Kasumi-1 (cell line): ENCODE results near the gene NUDT1.
"Not testable (repeated sequence)": the region's sequence is repeated elsewhere in the genome, so short reads cannot be mapped to it uniquely, and the experiment has no call there.

Source experiments
- DNase-seq, 2 experiments: peaks; one replicate each; lab custom pipeline; 2025; lab: John Stamatoyannopoulos, UW

NUDT1 gene

DNA sequence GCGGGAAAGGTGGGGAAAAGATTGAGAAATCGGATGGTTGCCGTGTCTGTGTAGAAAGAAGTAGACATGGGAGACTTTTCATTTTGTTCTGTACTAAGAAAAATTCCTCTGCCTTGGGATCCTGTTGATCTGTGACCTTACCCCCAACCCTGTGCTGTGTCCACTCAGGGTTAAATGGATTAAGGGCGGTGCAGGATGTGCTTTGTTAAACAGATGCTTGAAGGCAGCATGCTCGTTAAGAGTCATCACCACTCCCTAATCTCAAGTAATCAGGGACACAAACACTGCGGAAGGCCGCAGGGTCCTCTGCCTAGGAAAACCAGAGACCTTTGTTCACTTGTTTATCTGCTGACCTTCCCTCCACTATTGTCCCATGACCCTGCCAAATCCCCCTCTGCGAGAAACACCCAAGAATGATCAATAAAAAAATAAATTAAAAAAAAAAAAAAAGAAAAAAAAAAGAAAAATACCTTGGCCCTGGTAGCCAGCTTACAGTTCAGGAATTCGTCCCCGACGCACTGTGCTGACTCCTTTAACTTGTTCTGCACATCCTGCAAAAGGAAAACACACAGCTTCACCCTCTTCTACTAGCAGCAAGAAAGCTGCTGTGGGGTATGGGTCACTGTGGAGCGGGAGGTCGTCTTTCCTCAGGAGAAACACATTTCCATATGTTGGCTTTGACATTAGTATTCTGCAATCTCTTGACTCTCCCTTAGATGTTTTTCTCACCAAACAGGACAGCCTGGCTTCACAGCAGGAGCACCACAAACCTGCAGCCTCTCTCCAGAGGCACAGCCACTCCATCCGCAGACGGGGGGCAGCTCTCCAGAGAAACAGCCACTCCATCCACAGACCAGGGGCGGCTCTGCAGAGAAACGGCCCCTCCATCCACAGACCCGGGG is 27.3 kb downstream of the NUDT1 start:
- not testable (repeated sequence) for DNase-seq

DNA sequence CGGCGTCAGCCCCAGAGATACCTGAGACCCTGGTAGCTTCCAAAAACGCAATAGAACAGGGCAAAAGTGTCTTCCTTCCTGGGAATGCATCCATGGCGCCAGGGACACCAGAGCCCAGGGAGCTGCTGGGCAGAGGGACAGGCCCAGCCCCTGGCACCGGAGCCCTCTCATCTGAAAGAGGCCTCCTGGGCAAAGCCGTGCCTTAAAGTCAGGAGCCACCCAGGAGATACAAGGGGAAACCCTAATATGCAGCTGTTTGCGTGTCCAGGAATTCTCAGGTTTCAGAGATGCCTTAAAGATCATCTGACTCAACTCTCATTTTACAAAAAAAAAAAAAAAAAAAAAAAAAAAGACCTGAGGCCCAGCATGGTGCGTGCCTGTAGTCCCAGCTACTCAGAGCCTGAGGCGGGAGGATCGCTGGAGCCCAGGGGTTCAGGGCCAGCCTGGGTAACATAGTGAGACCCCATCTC is 28.0 kb downstream of the NUDT1 start:
- no peak for DNase-seq

DNA sequence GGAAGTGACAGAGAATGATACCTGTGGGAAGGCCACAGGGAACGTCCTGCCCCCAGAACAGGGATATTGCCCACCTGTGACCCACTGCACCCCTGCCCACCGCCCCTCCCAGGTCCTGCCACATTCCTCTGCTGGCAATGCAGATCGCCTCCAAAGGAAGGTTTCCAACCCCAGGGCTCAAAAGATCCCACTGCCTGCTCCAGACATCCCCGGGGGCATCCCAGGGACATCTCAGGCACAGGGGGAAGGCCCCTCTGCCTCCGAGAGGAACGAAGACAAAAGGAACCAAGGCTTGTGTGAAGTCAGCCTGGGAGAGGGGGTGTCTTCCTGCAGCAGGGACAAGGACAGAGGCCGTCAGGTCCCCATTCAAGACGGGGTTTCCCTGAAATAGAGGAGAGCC is 28.5 kb downstream of the NUDT1 start:
- no peak for DNase-seq

DNA sequence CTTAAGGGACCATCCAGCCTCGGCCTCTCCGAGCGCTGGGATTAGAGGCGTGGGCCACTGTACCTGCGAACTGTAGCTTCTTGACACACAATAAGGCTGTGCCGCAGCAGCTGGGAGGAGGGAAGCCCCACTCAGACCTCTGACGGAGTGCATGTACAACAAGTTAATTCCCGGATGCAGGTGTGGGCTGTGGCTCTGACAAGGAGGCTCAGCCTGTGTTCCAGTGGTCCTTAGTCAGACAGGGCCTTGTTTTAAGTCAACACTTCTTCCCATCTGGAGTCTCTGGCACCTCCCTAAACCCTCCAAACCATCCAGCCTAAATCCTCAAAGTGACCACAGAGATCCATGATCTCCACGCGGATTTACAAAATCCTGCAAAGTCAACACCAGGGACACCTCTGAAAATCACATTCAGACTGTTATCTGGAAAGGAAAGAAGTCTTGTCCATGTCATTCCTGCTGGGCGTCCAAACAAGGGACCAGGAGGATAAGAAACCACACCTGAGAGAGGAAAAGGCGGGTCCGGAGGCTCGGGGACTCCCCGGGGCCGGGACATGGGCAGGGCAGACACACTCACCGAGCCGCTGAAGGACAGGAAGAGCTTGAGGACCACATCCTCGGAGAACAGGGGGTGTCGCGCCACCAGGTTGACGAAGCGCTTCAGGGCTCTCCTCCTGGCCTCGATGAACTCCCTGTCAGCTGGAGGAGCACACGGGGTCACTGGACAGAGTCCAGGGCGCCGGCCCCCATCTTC is 29.4 kb downstream of the NUDT1 start:
- DNase-seq, result no peak

DNA sequence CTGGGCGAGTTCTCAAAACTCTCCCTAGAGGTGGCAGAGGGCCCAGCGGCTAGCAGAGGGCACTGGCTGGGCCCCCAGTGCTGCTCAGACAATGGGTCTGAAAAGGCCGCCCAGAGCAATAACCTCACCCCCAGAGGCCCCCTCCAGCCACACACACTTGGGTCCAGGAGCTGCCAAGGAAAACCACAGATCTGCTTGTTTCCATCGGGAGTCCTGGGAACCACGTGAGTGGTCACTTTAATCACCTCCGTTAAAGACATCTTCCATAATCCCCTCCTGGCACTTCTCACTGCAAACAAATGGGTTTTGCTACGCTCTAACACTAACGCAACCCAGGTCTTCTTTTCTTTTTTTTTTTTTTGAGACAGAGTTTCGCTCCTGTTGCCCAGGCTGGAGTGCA is 30.0 kb downstream of the NUDT1 start:
- DNase-seq, result no peak

DNA sequence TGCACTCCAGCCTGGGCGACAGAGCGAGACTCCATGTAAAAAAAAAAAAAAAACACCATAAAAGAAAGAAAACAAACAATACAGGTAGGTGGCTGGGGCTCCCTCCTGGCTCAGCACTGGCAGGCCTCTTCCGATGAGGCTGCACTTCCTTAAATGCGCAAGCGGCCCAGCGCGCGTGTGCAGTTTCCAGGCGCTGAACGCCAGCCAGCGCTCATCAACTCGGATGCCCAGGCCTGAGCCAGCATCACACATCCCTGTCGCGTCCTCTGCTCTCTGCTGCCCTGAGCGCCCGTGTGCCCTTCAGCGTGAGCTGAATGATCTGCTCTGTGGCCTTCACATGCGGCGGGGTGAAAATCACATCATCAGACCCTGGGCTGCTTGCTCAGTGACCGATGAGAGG is 31.8 kb downstream of the NUDT1 start:
- DNase-seq, result no peak

DNA sequence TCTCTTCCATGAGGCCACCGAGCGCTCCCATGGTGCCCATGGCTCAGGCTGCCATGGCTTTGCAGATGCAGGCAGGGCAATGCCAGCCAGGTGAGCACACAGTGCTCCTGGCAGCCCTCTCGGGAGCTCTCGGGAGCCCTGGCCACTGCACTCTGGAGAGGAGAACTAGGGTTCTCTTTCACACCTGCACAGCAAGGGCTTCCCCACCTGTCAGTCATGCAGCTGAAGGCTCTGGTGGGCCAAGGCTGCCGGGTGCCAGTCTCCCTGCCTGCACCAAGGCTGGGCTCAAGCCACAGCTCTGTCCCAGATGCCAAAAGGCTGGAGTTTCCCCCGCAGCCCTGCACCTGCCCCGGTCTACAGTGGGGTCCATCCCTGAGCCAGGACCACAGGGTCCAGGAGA is 32.6 kb downstream of the NUDT1 start:
- DNase-seq, result no peak

DNA sequence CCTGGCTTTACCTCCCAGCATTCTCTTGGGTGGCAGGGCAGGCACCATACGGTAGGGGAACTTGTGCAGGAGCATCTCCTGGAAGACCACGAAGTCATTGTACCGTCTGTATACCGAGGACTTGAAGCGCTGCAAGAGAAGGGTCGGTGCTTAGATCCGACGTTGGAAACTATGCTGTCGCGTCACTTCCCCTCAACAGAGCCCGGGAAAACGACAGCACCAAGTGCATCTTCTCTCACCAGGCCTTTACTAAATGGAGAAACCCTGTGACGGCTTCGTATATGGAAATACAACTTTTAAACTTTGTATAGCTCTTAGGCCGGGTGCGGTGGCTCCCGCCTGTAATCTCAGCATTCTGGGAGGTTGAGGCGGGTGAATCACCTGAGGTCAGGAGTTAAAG is 33.1 kb downstream of the NUDT1 start:
- DNase-seq, result no peak

DNA sequence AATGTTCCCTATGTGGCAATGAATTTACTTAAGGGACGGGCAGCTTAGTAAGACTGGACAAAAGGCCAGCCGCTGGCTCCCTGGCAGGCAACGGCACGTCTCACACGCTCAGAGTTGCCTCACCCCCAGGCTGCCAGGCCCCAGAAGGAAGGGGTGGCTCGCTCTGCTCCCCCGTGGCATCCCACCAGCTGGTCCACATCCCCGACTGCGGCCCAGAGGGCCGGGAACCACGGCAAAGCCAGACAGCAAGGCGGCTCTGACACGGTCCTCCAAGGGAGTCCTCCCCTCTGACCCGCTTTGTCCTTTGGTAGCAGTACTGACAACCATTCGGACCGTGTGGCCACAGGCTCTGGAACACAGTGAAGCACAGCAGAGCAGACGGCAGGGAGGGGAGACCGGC is 34.1 kb downstream of the NUDT1 start:
- no peak for DNase-seq

DNA sequence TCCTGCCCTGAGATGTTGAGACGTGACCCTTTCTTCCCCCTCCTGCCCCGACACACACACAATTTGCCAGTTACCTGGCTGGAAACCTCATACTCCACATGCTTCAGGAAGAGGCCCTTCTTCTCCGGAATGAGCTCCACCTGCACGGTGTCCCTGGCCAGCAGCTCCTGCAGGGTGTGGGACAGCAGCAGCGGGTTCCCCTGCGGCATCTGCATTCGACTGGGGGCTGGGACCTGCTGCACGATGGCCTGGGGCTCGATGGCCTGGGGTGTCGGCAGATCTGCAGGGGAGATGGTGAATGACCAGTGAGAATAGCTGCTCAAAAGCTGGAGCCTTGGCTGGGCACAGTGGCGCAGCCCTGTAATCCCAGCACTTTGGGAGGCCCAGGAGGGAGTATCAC is 36.0 kb downstream of the NUDT1 start:
- no peak for DNase-seq

DNA sequence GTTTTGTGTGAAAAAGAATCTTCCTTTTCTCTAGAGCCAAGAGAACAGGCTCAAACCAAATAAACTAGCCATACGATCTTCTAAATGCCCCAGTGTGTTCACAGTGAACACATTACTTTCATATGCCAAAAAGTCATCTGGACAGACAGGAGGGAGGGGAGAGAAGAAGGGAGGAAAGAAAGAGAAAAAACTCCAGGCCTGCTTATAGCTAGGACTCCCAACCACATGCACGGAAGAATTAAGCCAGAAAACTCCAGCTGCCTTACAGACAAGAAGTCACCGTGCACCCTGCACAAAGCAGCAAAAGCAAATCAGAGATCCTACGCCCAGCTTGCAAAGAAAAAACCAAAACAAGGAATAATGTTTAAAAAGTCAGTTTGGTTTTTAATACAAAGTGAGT is 37.9 kb downstream of the NUDT1 start:
- DNase-seq, result no peak

DNA sequence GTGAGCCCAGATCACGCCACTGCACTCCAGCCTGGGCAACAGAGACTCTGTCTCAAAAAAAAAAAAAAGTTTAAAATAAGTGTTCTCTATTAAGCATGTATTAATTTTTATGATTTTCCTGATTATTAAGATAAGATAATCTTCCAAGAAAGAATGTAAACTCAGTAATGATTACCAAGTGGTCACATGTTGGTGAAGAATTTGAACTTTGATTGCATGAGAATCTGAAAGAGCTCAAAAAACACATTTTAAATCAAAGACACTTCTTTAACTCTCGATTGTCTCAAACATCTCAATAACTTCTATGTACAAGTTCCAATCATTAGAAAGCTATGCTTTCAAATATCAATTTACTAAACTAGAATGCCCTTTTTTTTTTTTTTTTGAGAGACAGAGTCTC is 38.4 kb downstream of the NUDT1 start:
- no peak for DNase-seq

DNA sequence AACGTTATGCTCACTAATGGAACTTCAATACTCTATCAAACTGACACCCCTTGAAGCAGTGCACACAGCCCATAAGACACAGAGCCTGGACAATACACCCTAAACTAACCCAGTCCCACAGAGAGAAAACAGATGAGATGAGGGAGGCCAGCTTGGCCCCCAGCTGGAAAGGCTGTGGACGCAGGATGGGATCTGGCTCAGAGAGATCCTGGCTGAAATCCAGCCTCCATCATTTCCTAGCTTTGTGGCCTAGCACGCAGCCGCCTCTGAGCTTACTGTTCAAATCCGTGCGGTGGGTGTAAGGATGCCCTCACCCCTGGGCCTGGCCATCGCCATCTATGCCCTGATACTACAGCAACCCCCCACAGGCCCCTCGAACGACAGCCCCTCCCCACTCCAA is 39.5 kb downstream of the NUDT1 start:
- DNase-seq, result no peak

DNA sequence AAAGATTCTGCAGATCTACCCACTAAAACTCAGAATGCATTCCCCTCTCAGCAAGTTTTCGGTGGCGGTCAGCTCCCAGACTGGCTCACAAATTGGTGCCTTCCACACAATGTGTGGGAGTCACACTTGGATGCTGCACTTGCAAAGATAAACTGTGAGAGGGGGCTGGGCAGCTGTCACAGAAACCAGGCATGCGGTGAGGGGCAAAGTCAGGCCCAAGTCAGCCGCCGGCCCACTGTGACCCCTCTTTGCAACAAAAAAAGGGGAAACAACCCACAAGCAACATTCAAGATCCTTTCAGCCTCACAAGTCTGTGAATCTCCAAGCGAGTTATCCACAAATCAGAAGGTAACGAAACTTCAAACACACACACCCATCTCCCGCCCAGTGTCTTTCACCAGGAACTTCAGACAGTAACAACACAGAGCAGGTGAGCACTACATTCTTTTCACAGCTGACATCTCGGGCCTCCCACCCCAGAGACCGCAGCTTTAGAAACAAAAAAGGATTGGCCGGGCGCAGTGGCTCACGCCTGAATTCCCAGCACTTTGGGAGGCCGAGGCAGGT is 40.2 kb downstream of the NUDT1 start:
- DNase-seq, result no peak

DNA sequence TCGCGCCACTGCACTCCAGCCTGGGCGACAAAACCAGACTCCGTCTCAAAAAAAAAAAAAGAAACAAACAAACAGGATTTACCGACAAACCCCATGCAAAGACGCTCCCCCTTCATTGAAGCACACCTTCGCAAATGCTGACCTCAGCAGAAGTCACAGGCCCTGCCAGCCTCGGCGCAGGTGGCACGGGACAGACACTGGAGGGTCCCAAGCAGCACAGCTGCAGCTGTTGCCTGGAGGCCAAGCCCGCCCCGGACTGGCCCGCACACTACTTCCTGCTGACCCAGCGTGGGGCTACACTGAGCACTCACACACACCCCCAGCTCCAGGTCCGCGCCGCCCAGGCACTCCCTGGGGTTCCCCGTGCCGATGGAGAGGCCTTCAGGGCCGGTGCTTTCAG is 41.0 kb downstream of the NUDT1 start:
- DNase-seq, result no peak

DNA sequence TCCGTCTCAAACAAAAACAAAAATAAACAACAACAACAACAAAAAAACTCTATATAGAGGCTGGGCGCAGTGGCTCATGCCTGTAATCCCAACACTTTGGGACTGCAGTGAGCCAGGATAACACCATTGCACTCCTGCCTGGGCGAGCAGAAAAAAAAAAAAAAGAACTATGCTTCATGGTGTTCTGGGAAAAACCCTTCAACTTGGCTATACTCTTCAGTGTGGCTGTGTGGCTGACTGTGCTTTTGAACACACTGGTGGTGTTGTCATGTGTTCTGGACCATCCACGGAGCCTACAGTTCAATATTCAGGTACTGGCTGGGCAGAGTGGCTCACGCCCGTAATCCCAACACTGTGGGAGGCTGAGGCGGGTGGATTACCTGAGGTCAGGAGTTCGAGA is 45.7 kb downstream of the NUDT1 start:
- DNase-seq, result no peak

DNA sequence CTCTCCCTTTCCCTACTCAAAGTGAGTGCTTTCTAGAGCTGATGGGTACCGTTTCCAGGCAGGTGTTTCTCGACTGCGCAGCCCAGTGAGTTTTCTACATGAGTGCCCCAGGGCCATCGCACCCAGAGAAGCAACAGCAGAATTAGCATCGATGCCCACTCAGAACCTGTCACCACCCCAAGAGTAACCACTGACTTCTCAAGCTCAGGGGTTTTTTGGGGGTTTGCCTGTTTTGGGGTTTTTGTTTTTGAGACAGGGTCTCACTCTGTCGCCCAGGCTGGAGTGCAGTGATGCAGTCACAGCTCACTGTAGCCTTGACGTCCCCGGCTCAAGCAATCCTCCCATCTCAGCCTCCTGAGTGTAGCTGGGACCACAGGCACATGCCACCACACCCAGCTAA is 46.5 kb downstream of the NUDT1 start:
- no peak for DNase-seq

DNA sequence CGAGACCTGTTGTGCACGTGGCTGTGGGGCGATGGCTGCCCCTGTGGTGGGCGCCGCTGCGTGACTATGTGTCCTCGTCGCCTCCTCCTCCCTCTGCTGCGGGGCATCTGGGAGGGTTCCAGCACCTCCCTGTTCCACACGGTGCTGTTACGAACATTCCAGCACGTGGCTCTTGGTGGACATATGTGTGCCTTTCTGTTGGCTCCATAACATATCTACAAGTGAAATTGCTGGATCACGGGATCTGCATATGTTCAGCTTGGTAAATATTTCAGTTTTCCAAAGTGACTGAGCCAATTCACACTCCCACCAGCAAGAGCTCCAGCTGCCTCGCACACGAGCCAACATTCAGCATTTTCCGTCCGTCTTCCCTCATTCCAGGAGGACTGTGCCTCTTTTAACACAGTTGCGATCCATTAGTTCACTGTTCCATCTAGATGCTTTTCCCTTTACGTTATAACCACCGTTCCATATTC is 47.1 kb downstream of the NUDT1 start:
- DNase-seq, result no peak

DNA sequence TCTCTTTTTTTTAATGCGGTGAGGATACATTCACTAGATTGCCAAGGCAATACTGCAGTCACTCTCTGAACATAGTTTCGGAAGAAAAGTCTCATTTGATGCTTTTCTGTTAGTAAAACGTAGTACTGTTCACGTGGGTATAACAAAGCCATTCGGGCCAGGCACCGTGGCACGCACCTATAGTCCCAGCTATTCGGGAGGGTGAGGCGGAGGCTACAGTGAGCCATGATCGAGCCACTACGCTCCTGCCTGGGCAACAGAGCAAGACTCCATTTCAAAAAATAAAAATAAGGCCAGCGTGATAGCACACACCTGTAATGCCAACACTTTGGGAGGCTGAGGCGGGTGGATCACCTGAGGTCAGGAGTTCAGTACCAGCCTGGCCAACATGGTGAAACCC is 47.6 kb downstream of the NUDT1 start:
- DNase-seq, result no peak

DNA sequence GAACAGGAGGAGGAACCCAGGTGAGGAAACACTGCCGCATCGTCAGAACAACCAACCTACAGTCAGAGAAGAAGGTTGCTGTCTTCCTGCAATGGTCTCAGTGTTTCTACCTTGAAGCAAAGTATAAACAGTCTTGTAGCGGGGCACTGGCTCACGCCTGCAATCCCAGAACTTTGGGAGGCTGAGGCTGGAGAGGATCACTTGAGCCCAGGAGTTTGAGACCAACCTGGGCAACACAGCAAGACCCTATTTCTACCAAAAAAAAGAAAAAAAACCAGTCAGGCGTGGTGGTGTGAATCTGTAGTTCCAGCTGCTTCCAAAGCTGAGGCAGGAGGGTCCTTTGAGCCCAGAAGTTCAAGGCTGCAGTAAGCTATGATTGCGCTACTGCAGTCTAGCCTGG is 48.9 kb downstream of the NUDT1 start:
- DNase-seq, result no peak

DNA sequence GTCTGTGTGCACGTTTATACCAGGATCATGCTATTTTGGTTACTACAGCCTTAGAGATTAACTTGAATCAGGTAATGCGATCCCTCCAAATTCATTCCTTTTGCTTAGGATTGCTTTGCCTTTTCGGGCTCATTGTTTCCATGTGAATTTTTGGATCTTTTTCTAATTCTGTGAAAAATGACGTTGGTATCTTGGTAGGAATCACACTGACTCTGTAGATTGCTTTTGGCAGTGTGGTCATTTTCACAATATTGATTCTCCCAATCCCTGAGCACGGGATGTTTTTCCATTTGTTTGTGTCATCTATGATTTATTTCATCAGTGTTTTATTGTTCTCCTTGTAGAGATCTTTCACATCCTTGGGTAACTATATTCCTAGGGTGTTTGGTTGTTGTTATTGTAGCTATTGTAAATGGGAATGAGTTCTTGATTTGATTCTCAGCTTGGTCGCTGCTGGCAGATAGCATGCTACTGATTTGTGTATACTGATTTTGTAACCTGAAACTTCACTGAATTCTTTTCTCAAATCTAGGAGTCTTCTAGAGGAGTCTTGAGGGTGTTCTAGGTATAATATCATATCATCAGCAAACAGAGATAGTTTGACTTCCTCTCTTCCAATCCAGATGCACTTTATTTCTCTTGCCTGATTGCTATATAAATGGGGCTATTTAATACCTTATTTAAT is 54.1 kb downstream of the NUDT1 start:
- no peak for DNase-seq

DNA sequence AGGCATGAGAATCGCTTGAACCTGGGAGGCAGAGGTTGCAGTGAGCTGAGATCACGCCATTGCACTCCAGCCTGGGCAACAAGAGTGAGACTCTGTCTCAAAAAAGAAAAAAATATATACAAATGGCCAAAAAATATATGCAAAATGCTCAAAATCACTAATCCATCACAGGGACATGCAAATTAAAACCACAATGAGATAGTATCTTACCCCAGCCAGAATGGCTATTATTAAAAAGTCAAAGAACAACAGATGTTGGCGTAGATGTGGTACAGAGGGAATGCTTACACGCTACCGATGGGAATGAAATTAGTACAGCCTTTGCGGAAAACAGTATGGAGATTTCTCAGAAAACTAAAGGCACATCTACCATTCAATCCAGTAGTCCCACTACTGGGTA is 54.8 kb downstream of the NUDT1 start:
- no peak for DNase-seq
